Stimulated activated CD8-positive, alpha-beta memory T cell treated with anti-CD3 and anti-CD28 coated beads, Interleukin-12 subunit alpha, Interleukin-12 subunit beta, amount 100 ng/mL, for 4 hours (primary cell): ENCODE measurements around the gene RAMP2.

ENCODE experiments used
- DNase-seq: peaks from one replicate; pipeline ENCODE4 v3.0.0-alpha.2; 2020; ENCODE audit warnings: low read depth

The RAMP2 gene

GRCh38 chr17:42795061-42795460 is 34.0 kb downstream of the RAMP2 start:
- DNase-seq: no peak

- DNase-seq: no peak
Measured at GRCh38 chr17:42795465-42795864, 34.4 kb downstream of the RAMP2 start.

- no peak for DNase-seq
Measured at GRCh38 chr17:42796066-42796758, 35.2 kb downstream of the RAMP2 start.

- no peak for DNase-seq
Measured at GRCh38 chr17:42797067-42798007, 36.3 kb downstream of the RAMP2 start.

- DNase-seq: no peak
Measured at GRCh38 chr17:42798011-42798382, 37.0 kb downstream of the RAMP2 start.

- peak; percentile 57 for DNase-seq
Measured at GRCh38 chr17:42798383-42799380, 37.7 kb downstream of the RAMP2 start, which contains the start of the genes CNTD1 and COA3. TSS of gene CNTD1 (plus strand) at chr17:42798861. CDS start at chr17:42799068, 207 bp downstream. TSS of gene COA3 (minus strand) at chr17:42798704. CDS start at chr17:42798681, 23 bp downstream.

- no peak for DNase-seq
Measured at GRCh38 chr17:42803074-42803883, 42.3 kb downstream of the RAMP2 start.

GRCh38 chr17:42804918-42805367 is 43.9 kb downstream of the RAMP2 start:
- DNase-seq: no peak

GRCh38 chr17:42806249-42806648 is 45.2 kb downstream of the RAMP2 start:
- no peak for DNase-seq

- DNase-seq: no peak
Measured at GRCh38 chr17:42809250-42809649, 48.2 kb downstream of the RAMP2 start.
